ENCODE results near the gene VPS39.

DNA sequence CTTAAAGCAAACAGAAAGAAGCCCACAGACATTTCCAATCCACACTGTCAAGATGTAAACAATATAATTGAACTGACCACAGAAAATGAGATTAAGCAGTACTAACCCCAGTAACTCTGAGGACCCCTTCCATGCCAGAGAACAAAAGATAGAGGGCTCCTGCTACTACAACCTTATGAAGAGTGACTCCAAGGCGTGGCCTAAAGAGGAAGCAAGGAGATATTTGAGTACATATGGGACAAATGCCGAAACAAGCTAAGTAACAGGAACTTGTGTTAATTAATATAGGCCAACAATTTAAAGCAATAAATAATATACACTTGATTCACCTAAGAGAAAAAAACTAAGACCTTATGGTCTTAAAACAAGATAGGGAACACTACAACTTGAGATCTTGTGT is 25.0 kb upstream of the VPS39 start:
- TF ChIP-seq, protein P1, sequence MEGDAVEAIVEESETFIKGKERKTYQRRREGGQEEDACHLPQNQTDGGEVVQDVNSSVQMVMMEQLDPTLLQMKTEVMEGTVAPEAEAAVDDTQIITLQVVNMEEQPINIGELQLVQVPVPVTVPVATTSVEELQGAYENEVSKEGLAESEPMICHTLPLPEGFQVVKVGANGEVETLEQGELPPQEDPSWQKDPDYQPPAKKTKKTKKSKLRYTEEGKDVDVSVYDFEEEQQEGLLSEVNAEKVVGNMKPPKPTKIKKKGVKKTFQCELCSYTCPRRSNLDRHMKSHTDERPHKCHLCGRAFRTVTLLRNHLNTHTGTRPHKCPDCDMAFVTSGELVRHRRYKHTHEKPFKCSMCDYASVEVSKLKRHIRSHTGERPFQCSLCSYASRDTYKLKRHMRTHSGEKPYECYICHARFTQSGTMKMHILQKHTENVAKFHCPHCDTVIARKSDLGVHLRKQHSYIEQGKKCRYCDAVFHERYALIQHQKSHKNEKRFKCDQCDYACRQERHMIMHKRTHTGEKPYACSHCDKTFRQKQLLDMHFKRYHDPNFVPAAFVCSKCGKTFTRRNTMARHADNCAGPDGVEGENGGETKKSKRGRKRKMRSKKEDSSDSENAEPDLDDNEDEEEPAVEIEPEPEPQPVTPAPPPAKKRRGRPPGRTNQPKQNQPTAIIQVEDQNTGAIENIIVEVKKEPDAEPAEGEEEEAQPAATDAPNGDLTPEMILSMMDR (IDR thresholded peaks at IDR 0.05; ENCODE audit: extremely low read depth in 1 of 2, insufficient read depth in 1 of 2, low read depth in 1 of 2, low read length in 2 of 2) = no peak
- TF ChIP-seq POLR2A (IDR thresholded peaks at IDR 0.05; ENCODE audit: low read depth, low read length) = no peak
- TF ChIP-seq MYC (IDR thresholded peaks at IDR 0.05; ENCODE audit: low read depth, low read length) = no peak
- no peak for TF ChIP-seq POLR2AphosphoS5 (IDR thresholded peaks at IDR 0.05; ENCODE audit: insufficient read depth, low read depth, low read length)
- TF ChIP-seq, protein P2, sequence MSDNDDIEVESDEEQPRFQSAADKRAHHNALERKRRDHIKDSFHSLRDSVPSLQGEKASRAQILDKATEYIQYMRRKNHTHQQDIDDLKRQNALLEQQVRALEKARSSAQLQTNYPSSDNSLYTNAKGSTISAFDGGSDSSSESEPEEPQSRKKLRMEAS (IDR thresholded peaks at IDR 0.05; ENCODE audit: insufficient read depth, insufficient read length) = no peak
- no peak for TF ChIP-seq EZH2 (IDR thresholded peaks at IDR 0.05; ENCODE audit: borderline replicate concordance, low read depth, low read length, severe bottlenecking)
- no peak for TF ChIP-seq JUN (IDR thresholded peaks at IDR 0.05; ENCODE audit: borderline replicate concordance, insufficient read depth, insufficient read length, low read depth)
- TF ChIP-seq GATA2 (IDR thresholded peaks at IDR 0.05; ENCODE audit: insufficient read depth, insufficient read length, low read depth, low read length) = no peak
